Activated CD8-positive, alpha-beta T cell treated with anti-CD3 and anti-CD28 coated beads, Interleukin-2, amount 10 ng/mL, durations not matched to agents 7 days and 5 days (primary cell): Measurements from ENCODE around the gene GTF2H4. TPM values are rescaled to one million over a fixed set of nuclear protein-coding genes. Genes with fewer than 3 reads are reported as not detected.

Experiments
- ATAC-seq: fragments of 150-1000 bp; cut with Tn5 transposase; one replicate; pipeline ENCODE4 v1.10.0; 2021; ENCODE audit warnings: moderate library complexity
- CTCF ChIA-PET: fragments of 350-600 bp; sonication (Branson Sonifier 250); formaldehyde crosslinking; loops from one replicate; lab custom pipeline; 2021; ENCODE audit warnings: antibody characterized with exemption; lab: Charles Lee
- POLR2A ChIA-PET: fragments of 350-600 bp; sonication (Branson Sonifier 250); formaldehyde crosslinking; loops from one replicate; lab custom pipeline; 2021; ENCODE audit warnings: antibody characterized with exemption; lab: Charles Lee
- DNase-seq: peaks from one replicate; pipeline ENCODE4 v3.0.0-alpha.2; 2020
- H3K27ac Mint-ChIP-seq: one replicate; pipeline ENCODE4 v1.8.0; 2021; ENCODE audit warnings: mild to moderate bottlenecking, mixed read lengths
- H3K27me3 Mint-ChIP-seq: one replicate; pipeline ENCODE4 v1.8.0; 2021; ENCODE audit warnings: low read depth, mixed read lengths
- H3K36me3 Mint-ChIP-seq: one replicate; pipeline ENCODE4 v1.8.0; 2021; ENCODE audit warnings: low read depth, mixed read lengths
- H3K4me1 Mint-ChIP-seq: one replicate; pipeline ENCODE4 v1.8.0; 2021; ENCODE audit warnings: low read depth, mixed read lengths
- H3K4me3 Mint-ChIP-seq: one replicate; pipeline ENCODE4 v1.8.0; 2021; ENCODE audit warnings: mild to moderate bottlenecking, mixed read lengths
- H3K9me3 Mint-ChIP-seq: one replicate; pipeline ENCODE4 v1.8.0; 2022; ENCODE audit warnings: mixed read lengths; ENCODE audit not compliant: insufficient read depth
- total RNA-seq, 2 experiments: library from RNA; stranded (reverse); gene quantifications; one replicate each; pipeline ENCODE4 v1.2.3, GENCODE V29; 2021

The GTF2H4 gene
- total RNA-seq, 2 experiments from 2014 or later = 30.0 to 30.1 TPM

GRCh38 chr6:30945281-30945680 lies 37.3 kb downstream of the GTF2H4 start:
- Mint-ChIP-seq H3K9me3 (no peaks in the 10 kb centered on the region), H3K4me1 (no peaks in the 10 kb centered on the region), H3K4me3 (no peak overlapping the region), H3K27ac (no peak overlapping the region), H3K27me3 (peaks cover 57% of the 10 kb centered on the region), H3K36me3 (no peaks in the 10 kb centered on the region)
- CTCF ChIA-PET = no interaction called here
- ATAC-seq (no peak), DNase-seq (no peak)
- POLR2A ChIA-PET = no interaction called here

GRCh38 chr6:30947231-30947630 lies 39.2 kb downstream of the GTF2H4 start:
- no peak for ATAC-seq
- peaks cover 64% of the 10 kb centered on the region for H3K27me3 Mint-ChIP-seq
- no peak for DNase-seq
- no peaks in the 10 kb centered on the region for H3K4me1 Mint-ChIP-seq
- H3K4me3 Mint-ChIP-seq = no peak overlapping the region
- POLR2A ChIA-PET = no interaction called here
- CTCF ChIA-PET = interaction anchor here (1.0 to 1.4 kb wide), 2 partner anchors 8 to 140 kb away, joined by 3 to 4 read pairs; no protein-coding TSS in a partner anchor
- H3K36me3 Mint-ChIP-seq = no peaks in the 10 kb centered on the region
- H3K9me3 Mint-ChIP-seq = no peaks in the 10 kb centered on the region
- H3K27ac Mint-ChIP-seq = no peak overlapping the region

GRCh38 chr6:30948811-30949210 lies 40.8 kb downstream of the GTF2H4 start:
- Mint-ChIP-seq H3K36me3 (no peaks in the 10 kb centered on the region), H3K27me3 (peaks cover 64% of the 10 kb centered on the region), H3K9me3 (no peaks in the 10 kb centered on the region), H3K4me1 (no peaks in the 10 kb centered on the region), H3K4me3 (no peak overlapping the region), H3K27ac (no peak overlapping the region)
- DNase-seq = no peak
- CTCF ChIA-PET = no interaction called here
- POLR2A ChIA-PET = no interaction called here
- ATAC-seq = no peak

GRCh38 chr6:30951907-30952469 lies 44.0 kb downstream of the GTF2H4 start:
- H3K4me3 Mint-ChIP-seq = no peak overlapping the region
- ChIA-PET POLR2A (no interaction called here), CTCF (no interaction called here)
- H3K36me3 Mint-ChIP-seq = no peaks in the 10 kb centered on the region
- H3K9me3 Mint-ChIP-seq = no peaks in the 10 kb centered on the region
- H3K27me3 Mint-ChIP-seq = peaks cover 70% of the 10 kb centered on the region
- DNase-seq (no peak), ATAC-seq (no peak)
- H3K27ac Mint-ChIP-seq = no peak overlapping the region
- peaks cover 9% of the 10 kb centered on the region for H3K4me1 Mint-ChIP-seq

GRCh38 chr6:30954631-30955366 lies 46.8 kb downstream of the GTF2H4 start:
- no peak overlapping the region for H3K27ac Mint-ChIP-seq
- peaks cover 9% of the 10 kb centered on the region for H3K4me1 Mint-ChIP-seq
- no peaks in the 10 kb centered on the region for H3K9me3 Mint-ChIP-seq
- ATAC-seq = no peak
- no peaks in the 10 kb centered on the region for H3K36me3 Mint-ChIP-seq
- POLR2A ChIA-PET = interaction anchor here (0.7 to 1.0 kb wide), 3 partner anchors 10 to 212 kb away, joined by 3 to 4 read pairs (median 4); partner anchors contain the start of gene VARS2
- peaks cover 69% of the 10 kb centered on the region for H3K27me3 Mint-ChIP-seq
- peak overlapping the region; percentile 58 for H3K4me3 Mint-ChIP-seq
- CTCF ChIA-PET = interaction anchor here (0.9 to 1.8 kb wide), 4 partner anchors 8 to 133 kb away, joined by 3 to 8 read pairs (median 5); no protein-coding TSS in a partner anchor
- no peak for DNase-seq

GRCh38 chr6:30955367-30956042 lies 47.5 kb downstream of the GTF2H4 start:
- DNase-seq (peak; percentile 69), ATAC-seq (peak; percentile 92)
- Mint-ChIP-seq H3K36me3 (no peaks in the 10 kb centered on the region), H3K9me3 (no peaks in the 10 kb centered on the region), H3K27me3 (peaks cover 67% of the 10 kb centered on the region), H3K27ac (no peak overlapping the region), H3K4me1 (peaks cover 9% of the 10 kb centered on the region), H3K4me3 (peak overlapping the region; percentile 58)
- ChIA-PET POLR2A (interaction anchor here (0.7 to 1.0 kb wide), 3 partner anchors 9 to 212 kb away, joined by 3 to 4 read pairs (median 4); partner anchors contain the start of gene VARS2), CTCF (interaction anchor here (0.9 to 1.8 kb wide), 4 partner anchors 8 to 132 kb away, joined by 3 to 8 read pairs (median 5); no protein-coding TSS in a partner anchor)

GRCh38 chr6:30957716-30958115 lies 49.7 kb downstream of the GTF2H4 start:
- no peaks in the 10 kb centered on the region for H3K36me3 Mint-ChIP-seq
- H3K4me3 Mint-ChIP-seq = no peak overlapping the region
- no peak for DNase-seq
- H3K4me1 Mint-ChIP-seq = peaks cover 9% of the 10 kb centered on the region
- peaks cover 50% of the 10 kb centered on the region for H3K27me3 Mint-ChIP-seq
- ChIA-PET CTCF (interaction anchor here (0.9 to 1.1 kb wide), 2 partner anchors 42 to 130 kb away, joined by 3 read pairs; no protein-coding TSS in a partner anchor), POLR2A (no interaction called here)
- no peak for ATAC-seq
- H3K9me3 Mint-ChIP-seq = no peaks in the 10 kb centered on the region
- H3K27ac Mint-ChIP-seq = no peak overlapping the region

- Mint-ChIP-seq H3K9me3 (no peaks in the 10 kb centered on the region), H3K27me3 (peaks cover 51% of the 10 kb centered on the region), H3K36me3 (no peaks in the 10 kb centered on the region), H3K27ac (no peak overlapping the region), H3K4me3 (no peak overlapping the region), H3K4me1 (peaks cover 26% of the 10 kb centered on the region)
- DNase-seq = no peak
- ChIA-PET CTCF (interaction anchor here (0.7 kb wide), 1 partner anchor 126 kb away, joined by 3 read pairs; no protein-coding TSS in a partner anchor), POLR2A (no interaction called here)
- ATAC-seq = no peak
Measured at GRCh38 chr6:30960907-30961673, 53.1 kb downstream of the GTF2H4 start.

GRCh38 chr6:30962716-30963115 lies 54.7 kb downstream of the GTF2H4 start:
- H3K9me3 Mint-ChIP-seq = no peaks in the 10 kb centered on the region
- no peak overlapping the region for H3K4me3 Mint-ChIP-seq
- H3K27me3 Mint-ChIP-seq = peaks cover 47% of the 10 kb centered on the region
- ATAC-seq = no peak
- no peak overlapping the region for H3K27ac Mint-ChIP-seq
- H3K36me3 Mint-ChIP-seq = no peaks in the 10 kb centered on the region
- H3K4me1 Mint-ChIP-seq = peaks cover 27% of the 10 kb centered on the region
- ChIA-PET CTCF (no interaction called here), POLR2A (no interaction called here)
- DNase-seq = no peak

- Mint-ChIP-seq H3K9me3 (no peaks in the 10 kb centered on the region), H3K36me3 (no peaks in the 10 kb centered on the region), H3K4me3 (no peak overlapping the region), H3K27me3 (peaks cover 41% of the 10 kb centered on the region), H3K27ac (no peak overlapping the region), H3K4me1 (peaks cover 27% of the 10 kb centered on the region)
- CTCF ChIA-PET = no interaction called here
- POLR2A ChIA-PET = interaction anchor here (1.4 kb wide), 1 partner anchor 8 kb away, joined by 4 read pairs; no protein-coding TSS in a partner anchor
- ATAC-seq (no peak), DNase-seq (no peak)
Measured at GRCh38 chr6:30963641-30964040, 55.6 kb downstream of the GTF2H4 start.
